Osteocyte (in vitro differentiated cells): Measurements from ENCODE around the gene BIRC7. TPM values are rescaled to one million over a fixed set of nuclear protein-coding genes. Genes with fewer than 3 reads are reported as not detected.

Source experiments
- DNase-seq: peaks from one replicate; pipeline ENCODE4 v3.0.0; 2021; ENCODE audit warnings: mixed read lengths; ENCODE audit not compliant: unreplicated experiment; ENCODE audit errors: extremely low spot score
- H3K27ac Mint-ChIP-seq: one replicate; pipeline ENCODE4 v1.8.0; 2021; ENCODE audit warnings: mild to moderate bottlenecking, mixed read lengths; ENCODE audit not compliant: unreplicated experiment
- H3K27me3 Mint-ChIP-seq: one replicate; pipeline ENCODE4 v1.8.0; 2021; ENCODE audit warnings: mixed read lengths; ENCODE audit not compliant: unreplicated experiment
- H3K36me3 Mint-ChIP-seq: one replicate; pipeline ENCODE4 v1.8.0; 2021; ENCODE audit warnings: mixed read lengths; ENCODE audit not compliant: unreplicated experiment
- H3K4me1 Mint-ChIP-seq: one replicate; pipeline ENCODE4 v1.8.0; 2021; ENCODE audit warnings: mixed read lengths; ENCODE audit not compliant: unreplicated experiment
- H3K4me3 Mint-ChIP-seq: one replicate; pipeline ENCODE4 v1.8.0; 2021; ENCODE audit warnings: mild to moderate bottlenecking, moderate library complexity, mixed read lengths; ENCODE audit not compliant: unreplicated experiment
- H3K9me3 Mint-ChIP-seq: one replicate; pipeline ENCODE4 v1.8.0; 2021; ENCODE audit warnings: mixed read lengths; ENCODE audit not compliant: unreplicated experiment
- CTCF ChIP-seq: fragments of 200-600 bp; sonication (generic); IDR thresholded peaks from 2 replicates; pipeline ENCODE4 v1.5.0; 2021; ENCODE audit warnings: antibody characterized with exemption, mild to moderate bottlenecking, moderate library complexity
- total RNA-seq: library from RNA; stranded (reverse); gene quantifications from 2 replicates; pipeline ENCODE4 v1.2.1, GENCODE V29; 2021

BIRC7 gene
- total RNA-seq, 1 donor from 2014 or later, result not detected

GRCh38 chr20:63238514-63239125, 2.9 kb downstream of the BIRC7 start:
- TF ChIP-seq CTCF, result no peak
- DNase-seq, result no peak
- no peaks in the 10 kb centered on the region for H3K36me3 Mint-ChIP-seq
- H3K27ac Mint-ChIP-seq, result no peak overlapping the region
- no peak overlapping the region for H3K4me3 Mint-ChIP-seq
- H3K4me1 Mint-ChIP-seq, result peaks cover 20% of the 10 kb centered on the region
- H3K9me3 Mint-ChIP-seq, result no peaks in the 10 kb centered on the region
- H3K27me3 Mint-ChIP-seq, result no peaks in the 10 kb centered on the region

- peaks cover 3% of the 10 kb centered on the region for H3K27me3 Mint-ChIP-seq
- no peak overlapping the region for H3K4me3 Mint-ChIP-seq
- H3K4me1 Mint-ChIP-seq, result peaks cover 20% of the 10 kb centered on the region
- TF ChIP-seq CTCF, result no peak
- no peak for DNase-seq
- H3K9me3 Mint-ChIP-seq, result no peaks in the 10 kb centered on the region
- no peak overlapping the region for H3K27ac Mint-ChIP-seq
- H3K36me3 Mint-ChIP-seq, result no peaks in the 10 kb centered on the region
These were observed 3.7 kb downstream of the BIRC7 start for GRCh38 chr20:63239431-63239830.

GRCh38 chr20:63240004-63240403, 4.3 kb downstream of the BIRC7 start:
- no peaks in the 10 kb centered on the region for H3K36me3 Mint-ChIP-seq
- H3K4me1 Mint-ChIP-seq, result peaks cover 17% of the 10 kb centered on the region
- no peak overlapping the region for H3K27ac Mint-ChIP-seq
- no peaks in the 10 kb centered on the region for H3K9me3 Mint-ChIP-seq
- DNase-seq, result no peak
- TF ChIP-seq CTCF, result no peak
- H3K4me3 Mint-ChIP-seq, result no peak overlapping the region
- peaks cover 3% of the 10 kb centered on the region for H3K27me3 Mint-ChIP-seq

GRCh38 chr20:63241272-63241671, 5.6 kb downstream of the BIRC7 start:
- no peaks in the 10 kb centered on the region for H3K9me3 Mint-ChIP-seq
- peaks cover 3% of the 10 kb centered on the region for H3K27me3 Mint-ChIP-seq
- no peak for TF ChIP-seq CTCF
- no peak overlapping the region for H3K4me3 Mint-ChIP-seq
- peaks cover 15% of the 10 kb centered on the region for H3K4me1 Mint-ChIP-seq
- no peak for DNase-seq
- no peaks in the 10 kb centered on the region for H3K36me3 Mint-ChIP-seq
- no peak overlapping the region for H3K27ac Mint-ChIP-seq

- Mint-ChIP-seq H3K36me3 (no peaks in the 10 kb centered on the region), H3K9me3 (no peaks in the 10 kb centered on the region), H3K27ac (no peak overlapping the region), H3K27me3 (peaks cover 3% of the 10 kb centered on the region), H3K4me1 (peaks cover 11% of the 10 kb centered on the region), H3K4me3 (no peak overlapping the region)
- no peak for TF ChIP-seq CTCF
- no peak for DNase-seq
These were observed 7.0 kb downstream of the BIRC7 start for GRCh38 chr20:63242736-63243135.
